Kidney (tissue), 14 donors: ENCODE measurements around the gene CD80. TPM values are rescaled to one million over a fixed set of nuclear protein-coding genes. Genes with fewer than 3 reads are reported as not detected.
A peak's percentile ranks its signal among the peaks of the same experiment; 100 is the strongest.

Source experiments
- DNase-seq, 5 donors: peaks; one replicate each; pipeline ENCODE4 v3.0.0-alpha.2; 2013 to 2020
- FAIRE-seq: peaks from 2 replicates; lab custom pipeline; 2012; peaks lifted over from hg19 to GRCh38; lab: Jason Lieb, UNC
- H3K27ac ChIP-seq, 2 donors: one replicate each; pipeline ENCODE4 v1.7.0; 2013; ENCODE audit warnings: low read depth in 2 of 2, low read length in 2 of 2, inconsistent platforms in 1 of 2
- H3K27me3 ChIP-seq: one replicate; pipeline ENCODE4 v1.7.1; 2013; ENCODE audit warnings: low read length, inconsistent platforms; ENCODE audit not compliant: control insufficient read depth, insufficient read depth
- H3K36me3 ChIP-seq, 3 donors: one replicate each; pipeline versions ENCODE4 v1.7.0 to v1.7.1; 2013; ENCODE audit warnings: low read length in 3 of 3, control low read depth in 1 of 3, inconsistent platforms in 1 of 3; ENCODE audit not compliant: insufficient read depth in 3 of 3, control insufficient read depth in 2 of 3
- H3K4me1 ChIP-seq, 3 donors: one replicate each; pipeline versions ENCODE4 v1.7.0 to v1.7.1; 2013; ENCODE audit warnings: low read length in 3 of 3, inconsistent platforms in 1 of 3, low read depth in 1 of 3; ENCODE audit not compliant: control insufficient read depth in 2 of 3, insufficient read depth in 2 of 3
- H3K4me3 ChIP-seq, 3 donors: one replicate each; pipeline versions ENCODE4 v1.7.0 to v1.8.1; 2013; ENCODE audit warnings: low read length in 3 of 3, control low read depth in 1 of 3, inconsistent platforms in 1 of 3
- H3K9ac ChIP-seq, 3 donors: one replicate each; pipeline versions ENCODE4 v1.7.0 to v1.7.1; 2013; ENCODE audit warnings: low read length in 3 of 3, control low read depth in 1 of 3, inconsistent platforms in 1 of 3
- H3K9me3 ChIP-seq, 3 donors: one replicate each; pipeline versions ENCODE4 v1.7.0 to v1.7.1; 2013; ENCODE audit warnings: low read length in 3 of 3, control low read depth in 1 of 3, inconsistent platforms in 1 of 3; ENCODE audit not compliant: control insufficient read depth in 2 of 3, insufficient read depth in 1 of 3
- CTCF ChIP-seq: IDR thresholded peaks from 3 replicates; pipeline ENCODE4 v1.5.1; 2012; ENCODE audit warnings: mild to moderate bottlenecking, moderate library complexity, borderline replicate concordance; ENCODE audit not compliant: insufficient read depth; ENCODE audit errors: extremely low read depth
- intact Hi-C: fragments of 100-400 bp; cut with DNase I; formaldehyde crosslinking; loops from one replicate; pipeline ENCODE4 v1.11.1; 2022
- polyA plus RNA-seq: library from polyadenylated mRNA; stranded (reverse); fragments of 350-450 nt; fragmentation: Illumina TruSeq; extraction: RNeasy Lipid Tissue Mini Kit (QIAGEN cat#74804); gene quantifications from one replicate; pipeline ENCODE4 v1.2.3, GENCODE V29; 2014; ENCODE audit warnings: low read depth, low replicate concordance; ENCODE audit not compliant: insufficient read depth
- total RNA-seq: library from RNA; stranded (reverse); fragmentation: NEBNext Ultra II Directional; extraction: Animal tissue kit (Norgen Biotek cat#: 25700); gene quantifications from one replicate; pipeline ENCODE4 v1.2.1, GENCODE V29; 2021
- donor health status: control.
- donor health status: control.
- donor health status: control.
- donor health status: control.
- donor health status: control.
- donor health status: DM: yes; HTN: yes; CAD: no.
- donor health status: Normal renal cell carcinoma (clear cell type).

The CD80 gene
- total and polyA plus RNA-seq, 2 donors from 2014 or later = 1.2 TPM; not detected in 1

GRCh38 chr3:119579366-119580066 is 20.1 kb upstream of the CD80 start, which contains the start of gene ADPRH:
Gene ADPRH, plus strand, starts transcription at chr3:119579492. Its CDS starts 2,678 bp downstream, at chr3:119582170.
- FAIRE-seq (no peak), DNase-seq (peak; percentile 92 to 95 (median 95))
- H3K9me3 ChIP-seq = no peaks in the 10 kb centered on the region
- H3K4me3 ChIP-seq = peak within 1 kb of the TSS; percentile 63 to 93 (median 81)
- H3K27ac ChIP-seq = peak within 1 kb of the TSS; percentile 79 to 88
- peaks cover 0 to 4% (median 0%) of the 10 kb centered on the region in 3 donors for H3K4me1 ChIP-seq
- TF ChIP-seq CTCF = no peak
- intact Hi-C loops = no loop called here
- H3K9ac ChIP-seq = peak within 1 kb of the TSS; percentile 47 to 83 (median 80)
- H3K36me3 ChIP-seq = no peaks in the 10 kb centered on the region
- H3K27me3 ChIP-seq = no peaks in the 10 kb centered on the region

- no peak for FAIRE-seq
- Histone ChIP-seq H3K27ac (no peak overlapping the region), H3K27me3 (no peaks in the 10 kb centered on the region), H3K9ac (no peak overlapping the region), H3K36me3 (no peaks in the 10 kb centered on the region), H3K4me3 (no peak overlapping the region), H3K9me3 (no peaks in the 10 kb centered on the region), H3K4me1 (peaks cover 0 to 4% (median 0%) of the 10 kb centered on the region in 3 donors)
- no peak for TF ChIP-seq CTCF
- intact Hi-C loops = no loop called here
- no peak for DNase-seq
Measured at GRCh38 chr3:119575507-119575906, 16.1 kb upstream of the CD80 start.

GRCh38 chr3:119571688-119572087 is 12.3 kb upstream of the CD80 start:
- Histone ChIP-seq H3K4me3 (no peak overlapping the region), H3K4me1 (no peaks in the 10 kb centered on the region), H3K36me3 (no peaks in the 10 kb centered on the region), H3K9ac (no peak overlapping the region), H3K9me3 (no peaks in the 10 kb centered on the region), H3K27ac (no peak overlapping the region), H3K27me3 (no peaks in the 10 kb centered on the region)
- no peak for TF ChIP-seq CTCF
- DNase-seq (no peak), FAIRE-seq (no peak)
- intact Hi-C loops = no loop called here
